DND-41 (cell line): ENCODE measurements around the gene GPA33.

Source experiments
- ATAC-seq: fragments of 200-7000 bp; cut with Tn5 transposase; 3 replicates; pipeline ENCODE4 v1.9.1; 2021; ENCODE audit warnings: low read depth; ENCODE audit not compliant: insufficient read depth
- DNase-seq: peaks from one replicate; pipeline ENCODE4 v3.0.0-alpha.2; 2020
- H2AFZ ChIP-seq: 2 replicates; pipeline ENCODE4 v1.6.0; 2012; ENCODE audit warnings: low read depth, low read length
- H3K27ac ChIP-seq: 2 replicates; pipeline ENCODE4 v1.5.1; 2012; ENCODE audit warnings: low read length, inconsistent platforms
- H3K27me3 ChIP-seq: fragments of 200-600 bp; sonication (generic); 2 replicates; pipeline ENCODE4 v1.6.0; 2012; ENCODE audit warnings: low read length, mild to moderate bottlenecking, inconsistent platforms; ENCODE audit not compliant: insufficient read depth, poor library complexity
- H3K36me3 ChIP-seq: 2 replicates; pipeline ENCODE4 v1.5.1; 2012; ENCODE audit warnings: low read length, inconsistent platforms; ENCODE audit not compliant: insufficient read depth
- H3K4me1 ChIP-seq: 2 replicates; pipeline ENCODE4 v1.5.1; 2012; ENCODE audit warnings: mild to moderate bottlenecking, low read length; ENCODE audit not compliant: insufficient read depth
- H3K4me2 ChIP-seq: 2 replicates; pipeline ENCODE4 v1.6.0; 2012; ENCODE audit warnings: mild to moderate bottlenecking, moderate library complexity, low read length, inconsistent platforms; ENCODE audit not compliant: insufficient read depth
- H3K4me3 ChIP-seq, 2 experiments: fragments of 200-600 bp in 1 of 2; shearing (Covaris generic) in 1 of 2; 2 replicates each; pipeline ENCODE4 v1.5.1; 2012 to 2016; ENCODE audit warnings: inconsistent platforms in 2 of 2, low read length in 2 of 2, mild to moderate bottlenecking in 2 of 2, low read depth in 1 of 2, moderate library complexity in 1 of 2
- H3K79me2 ChIP-seq: 2 replicates; pipeline ENCODE4 v1.6.0; 2012; ENCODE audit warnings: low read length, inconsistent platforms; ENCODE audit not compliant: insufficient read depth
- H3K9ac ChIP-seq: 2 replicates; pipeline ENCODE4 v1.6.0; 2012; ENCODE audit warnings: low read depth, mild to moderate bottlenecking, inconsistent platforms, low read length, moderate library complexity
- H3K9me3 ChIP-seq: 2 replicates; pipeline ENCODE4 v1.5.1; 2012; ENCODE audit warnings: low read length, moderate library complexity, mild to moderate bottlenecking, inconsistent platforms; ENCODE audit not compliant: insufficient read depth, severe bottlenecking
- H4K20me1 ChIP-seq: 2 replicates; pipeline ENCODE4 v1.6.0; 2012; ENCODE audit warnings: low read length; ENCODE audit not compliant: insufficient read depth
- EZH2 ChIP-seq: IDR thresholded peaks from 3 replicates; pipeline ENCODE4 v1.6.1; 2012; ENCODE audit warnings: borderline replicate concordance, low read depth, mild to moderate bottlenecking, moderate library complexity, low read length, inconsistent platforms; ENCODE audit not compliant: severe bottlenecking
- TF ChIP-seq, protein P1 (sequence below): IDR thresholded peaks from 2 replicates; pipeline ENCODE4 v1.5.1; 2012; ENCODE audit warnings: borderline replicate concordance, low read length, moderate library complexity, mild to moderate bottlenecking; ENCODE audit not compliant: poor library complexity, severe bottlenecking; ENCODE audit errors: extremely low read depth

GPA33 gene

GRCh38 chr1:167135281-167135840 is 45.2 kb upstream of the GPA33 start:
- Histone ChIP-seq H2AFZ (no peak overlapping the region), H3K9ac (no peak overlapping the region)
- no peak for DNase-seq

GRCh38 chr1:167132301-167133010 is 42.3 kb upstream of the GPA33 start:
- no peak overlapping the region for H3K4me2 ChIP-seq
- no peaks in the 10 kb centered on the region for H3K27me3 ChIP-seq
- peaks cover 6% of the 10 kb centered on the region for H3K4me1 ChIP-seq
- H3K36me3 ChIP-seq = no peaks in the 10 kb centered on the region
- H3K27ac ChIP-seq = no peak overlapping the region
- H4K20me1 ChIP-seq = no peaks in the 10 kb centered on the region
- no peak overlapping the region for H2AFZ ChIP-seq
- H3K9ac ChIP-seq = no peak overlapping the region
- no peak for DNase-seq
- no peaks in the 10 kb centered on the region for H3K9me3 ChIP-seq
- TF ChIP-seq EZH2 = no peak
- TF ChIP-seq, protein P1, sequence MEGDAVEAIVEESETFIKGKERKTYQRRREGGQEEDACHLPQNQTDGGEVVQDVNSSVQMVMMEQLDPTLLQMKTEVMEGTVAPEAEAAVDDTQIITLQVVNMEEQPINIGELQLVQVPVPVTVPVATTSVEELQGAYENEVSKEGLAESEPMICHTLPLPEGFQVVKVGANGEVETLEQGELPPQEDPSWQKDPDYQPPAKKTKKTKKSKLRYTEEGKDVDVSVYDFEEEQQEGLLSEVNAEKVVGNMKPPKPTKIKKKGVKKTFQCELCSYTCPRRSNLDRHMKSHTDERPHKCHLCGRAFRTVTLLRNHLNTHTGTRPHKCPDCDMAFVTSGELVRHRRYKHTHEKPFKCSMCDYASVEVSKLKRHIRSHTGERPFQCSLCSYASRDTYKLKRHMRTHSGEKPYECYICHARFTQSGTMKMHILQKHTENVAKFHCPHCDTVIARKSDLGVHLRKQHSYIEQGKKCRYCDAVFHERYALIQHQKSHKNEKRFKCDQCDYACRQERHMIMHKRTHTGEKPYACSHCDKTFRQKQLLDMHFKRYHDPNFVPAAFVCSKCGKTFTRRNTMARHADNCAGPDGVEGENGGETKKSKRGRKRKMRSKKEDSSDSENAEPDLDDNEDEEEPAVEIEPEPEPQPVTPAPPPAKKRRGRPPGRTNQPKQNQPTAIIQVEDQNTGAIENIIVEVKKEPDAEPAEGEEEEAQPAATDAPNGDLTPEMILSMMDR = no peak
- ATAC-seq = no peak
- H3K79me2 ChIP-seq = no peaks in the 10 kb centered on the region
- H3K4me3 ChIP-seq = no peak overlapping the region

More at GRCh38 chr1:167135281-167135840, 45.2 kb upstream of the GPA33 start:
- Histone ChIP-seq H3K27me3 (no peaks in the 10 kb centered on the region), H3K79me2 (no peaks in the 10 kb centered on the region), H3K36me3 (no peaks in the 10 kb centered on the region), H3K9me3 (no peaks in the 10 kb centered on the region), H3K4me2 (no peak overlapping the region), H3K4me3 (no peak overlapping the region), H3K4me1 (peaks cover 6% of the 10 kb centered on the region), H3K27ac (no peak overlapping the region), H4K20me1 (no peaks in the 10 kb centered on the region)
- ATAC-seq = no peak
- TF ChIP-seq, protein P1 = no peak
- no peak for TF ChIP-seq EZH2

- H3K4me2 ChIP-seq = no peak overlapping the region
- no peak overlapping the region for H3K27ac ChIP-seq
- DNase-seq = no peak
- no peaks in the 10 kb centered on the region for H3K4me1 ChIP-seq
- no peak overlapping the region for H3K4me3 ChIP-seq
- no peaks in the 10 kb centered on the region for H3K36me3 ChIP-seq
- no peaks in the 10 kb centered on the region for H3K79me2 ChIP-seq
- H3K9me3 ChIP-seq = no peaks in the 10 kb centered on the region
- no peak for ATAC-seq
- no peak overlapping the region for H2AFZ ChIP-seq
- no peaks in the 10 kb centered on the region for H4K20me1 ChIP-seq
- TF ChIP-seq EZH2 = no peak
- TF ChIP-seq, protein P1 = no peak
- H3K9ac ChIP-seq = no peak overlapping the region
- H3K27me3 ChIP-seq = no peaks in the 10 kb centered on the region
Observed at GRCh38 chr1:167130829-167131510, 40.8 kb upstream of the GPA33 start.
